Activated CD4-positive, alpha-beta T cell treated with anti-CD3 and anti-CD28 coated beads, Interleukin-2, Interleukin-6, amounts not matched to agents 100 ng/mL and 50 ng/mL, durations not matched to agents 16 hours and 8 hours (primary cell): ENCODE measurements around the gene MCTP2.

Experiments used
- DNase-seq: peaks from one replicate; pipeline ENCODE4 v3.0.0-alpha.2; 2020

Gene MCTP2

DNA sequence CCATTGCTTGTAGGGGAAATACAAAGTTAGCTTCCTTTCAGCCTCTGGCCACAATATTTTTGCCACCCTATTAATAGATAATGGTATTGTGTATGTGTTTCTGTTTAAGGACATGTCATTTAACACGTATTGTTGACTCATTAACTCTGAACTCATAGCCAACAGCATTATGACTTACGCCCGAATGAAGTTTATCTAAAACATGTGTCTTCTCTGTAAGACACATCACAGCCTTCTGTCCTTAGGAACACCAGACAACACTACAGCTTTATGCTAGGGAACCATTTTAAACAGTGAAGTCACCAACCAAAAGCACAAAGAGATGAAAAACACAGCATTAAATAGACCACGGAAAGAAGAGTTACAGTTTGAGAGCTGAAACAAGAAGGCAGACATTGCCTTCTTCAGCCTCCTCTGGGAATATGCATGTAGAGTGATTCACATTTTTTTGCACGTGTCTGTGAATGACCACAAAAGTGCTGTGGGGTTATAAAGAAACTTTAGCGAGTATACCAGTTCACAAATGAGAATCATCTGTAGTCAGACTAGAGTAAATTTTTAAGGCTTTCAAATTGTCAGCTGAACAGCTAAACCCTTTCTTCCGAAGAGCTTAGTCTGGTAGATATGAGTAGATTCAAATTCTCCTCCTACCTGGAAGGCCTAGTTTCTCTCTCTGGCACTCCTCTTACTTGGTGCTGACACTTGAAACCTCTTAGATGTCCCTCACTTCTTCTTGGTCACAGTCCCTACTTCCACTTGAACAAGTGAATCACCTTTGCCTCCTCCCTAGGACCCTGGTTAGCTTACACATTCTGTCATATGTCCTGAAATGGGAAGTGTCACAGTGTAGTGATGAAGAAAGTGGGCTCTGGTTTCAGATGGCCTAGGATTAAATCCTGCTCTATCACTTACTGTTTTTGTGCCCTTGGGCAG, 32.2 kb downstream of the MCTP2 start:
- DNase-seq: no peak

DNA sequence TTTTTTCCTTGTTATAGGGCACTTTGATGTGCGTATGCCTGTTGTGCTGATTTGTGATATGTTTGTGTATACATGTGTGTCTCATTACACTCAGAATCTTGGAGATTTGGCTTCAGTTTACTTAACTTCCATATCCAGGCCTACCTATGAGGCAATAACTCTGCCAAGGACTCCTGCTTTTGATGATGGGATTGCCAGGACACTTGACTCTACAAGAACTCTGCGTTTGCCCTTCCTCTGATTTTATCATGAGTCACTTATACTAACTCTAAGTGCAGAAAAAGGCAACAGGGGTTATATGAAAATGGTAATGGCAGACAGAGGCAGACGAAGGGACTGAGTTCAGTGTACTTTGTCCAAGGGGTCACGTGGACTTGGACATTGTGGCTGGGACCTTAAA, 33.6 kb downstream of the MCTP2 start:
- DNase-seq: no peak

DNA sequence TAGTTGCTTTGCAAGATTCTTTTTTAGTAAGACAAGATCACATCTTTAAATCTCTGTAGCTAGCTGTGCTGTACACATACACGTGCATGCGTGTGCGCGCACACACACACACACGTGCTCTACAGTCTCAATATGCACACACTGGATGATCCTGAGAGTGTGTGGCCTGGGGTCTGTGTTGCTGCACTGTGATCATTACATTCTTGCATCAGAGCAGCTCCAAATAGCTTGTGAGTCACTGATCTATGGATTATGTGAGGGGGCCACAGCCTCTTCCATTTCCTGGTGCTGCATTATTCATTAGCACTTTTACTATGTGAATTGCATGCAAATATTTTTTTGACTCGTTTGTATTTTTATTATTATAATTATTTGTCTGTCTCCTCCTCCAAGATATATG, 34.6 kb downstream of the MCTP2 start:
- no peak for DNase-seq

DNA sequence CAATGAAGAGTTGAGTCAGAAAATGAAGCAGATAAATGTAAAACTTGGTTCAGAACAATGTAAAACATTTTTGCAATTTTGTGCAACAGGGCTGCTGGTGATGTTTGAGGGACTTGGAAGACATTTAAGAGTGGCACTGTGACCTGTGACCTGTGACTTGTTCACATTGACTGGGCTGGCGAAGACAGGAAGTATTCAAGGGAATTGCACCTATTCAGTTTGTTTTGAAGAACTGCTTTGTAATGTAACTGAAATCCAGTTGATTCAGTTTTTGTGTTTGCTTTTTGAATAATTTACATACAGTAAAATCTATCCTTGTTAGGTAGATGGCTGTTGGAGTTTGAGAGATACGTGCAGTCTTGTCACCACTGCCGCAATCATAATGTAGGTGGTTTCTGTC, 35.4 kb downstream of the MCTP2 start:
- DNase-seq: no peak

DNA sequence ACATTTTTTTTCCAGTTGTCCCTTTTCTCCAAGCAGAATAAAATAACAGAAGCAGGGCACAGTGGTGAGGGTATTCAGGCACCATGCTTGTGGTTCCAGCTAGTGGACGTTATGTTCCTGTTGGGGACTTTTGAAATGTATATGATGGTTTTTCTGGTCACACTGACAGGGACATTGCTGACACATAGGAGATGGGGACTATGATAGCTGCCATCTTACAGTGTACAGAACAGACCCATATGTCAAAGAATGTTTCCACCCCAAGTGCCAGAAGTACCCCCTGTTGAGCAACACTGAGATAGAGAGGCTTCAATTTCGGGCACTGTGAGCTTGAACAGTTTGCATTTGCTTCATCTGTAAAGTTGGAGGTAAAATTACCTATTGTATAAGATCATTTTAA, 38.6 kb downstream of the MCTP2 start:
- no peak for DNase-seq

DNA sequence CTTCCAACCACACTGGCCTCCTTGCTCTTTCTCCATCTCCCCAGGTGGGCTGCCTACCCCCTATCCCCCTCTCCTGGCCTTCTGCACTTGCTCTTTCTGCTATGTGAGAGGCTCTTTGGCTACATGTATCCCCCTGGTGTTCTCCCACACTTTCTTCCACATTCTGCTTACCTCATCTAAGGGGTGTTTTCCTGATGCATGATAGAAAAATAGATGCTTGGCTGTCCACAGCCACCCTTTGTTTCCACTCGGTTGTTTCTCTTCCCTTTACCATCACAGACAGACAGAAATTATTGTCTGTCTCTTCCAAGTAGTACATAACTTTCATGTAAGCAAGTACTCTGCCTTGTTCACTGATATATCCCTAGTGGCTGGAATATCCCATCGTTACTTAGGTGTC, 39.2 kb downstream of the MCTP2 start:
- no peak for DNase-seq

DNA sequence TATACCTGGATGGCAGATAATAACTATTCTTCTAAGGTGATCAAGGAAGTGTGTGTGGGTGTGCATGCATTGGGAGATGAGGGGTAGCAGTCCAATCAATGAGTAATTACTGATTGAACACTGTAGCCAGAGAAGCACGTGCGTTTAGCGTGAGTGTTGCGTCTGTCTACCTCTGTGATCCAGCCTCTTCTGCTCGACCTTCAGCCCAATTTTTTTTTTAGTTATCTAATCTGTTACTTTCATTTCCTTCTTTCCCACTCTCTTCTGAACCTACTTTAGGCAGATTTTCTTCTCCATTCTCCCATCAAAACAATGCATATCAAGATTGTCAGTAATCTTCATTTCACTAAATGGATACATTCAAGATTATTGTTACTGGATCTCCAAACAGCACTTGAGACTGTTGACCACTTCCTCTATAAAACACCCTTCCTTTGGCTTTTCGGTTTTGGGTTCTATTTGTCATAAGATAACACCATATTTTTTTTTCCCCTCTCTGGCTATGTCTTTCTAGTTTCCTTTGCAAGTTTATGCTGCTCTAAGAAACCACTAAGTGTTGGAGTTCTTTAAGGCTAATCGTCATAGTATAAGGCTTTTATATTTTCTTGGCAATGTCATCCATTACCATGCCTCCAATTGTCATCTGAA, 41.0 kb downstream of the MCTP2 start:
- DNase-seq: peak; percentile 66

DNA sequence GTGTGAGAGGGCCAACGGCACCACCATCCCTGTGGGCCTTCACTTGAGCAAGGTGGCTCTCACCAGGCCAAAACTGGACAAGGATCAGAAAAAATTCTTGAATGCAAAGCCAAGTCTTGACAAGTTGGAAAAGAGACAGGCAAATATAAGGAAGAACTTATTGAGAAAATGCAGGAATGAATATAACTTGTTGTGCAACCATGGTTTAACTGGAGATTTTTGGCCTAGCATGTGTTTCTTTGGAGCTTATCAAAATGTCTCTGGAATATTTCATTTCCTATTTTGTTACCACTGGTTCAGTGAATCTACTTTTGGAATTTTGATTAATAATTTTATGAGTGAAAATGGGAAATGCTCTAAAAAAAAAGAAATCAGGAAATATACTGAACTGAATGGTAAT, 42.5 kb downstream of the MCTP2 start:
- DNase-seq: no peak

DNA sequence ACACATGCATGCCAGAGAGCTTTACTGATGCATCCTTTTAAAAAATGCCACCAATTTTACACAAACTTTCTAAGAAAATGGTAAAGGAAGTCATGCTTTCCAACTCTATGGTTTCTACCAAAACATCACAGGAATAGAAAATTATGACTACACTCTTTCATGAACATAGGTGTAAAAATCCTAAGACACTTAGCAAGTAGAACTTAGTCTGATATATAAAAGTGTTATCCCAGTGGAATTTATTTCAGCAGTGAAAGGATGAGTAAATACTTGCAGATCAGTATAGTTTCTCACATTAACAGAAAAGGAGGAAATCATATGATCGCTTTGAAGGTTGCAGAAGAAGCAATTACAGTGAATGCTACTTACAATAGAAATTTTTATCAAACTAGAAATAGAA, 43.4 kb downstream of the MCTP2 start:
- no peak for DNase-seq

DNA sequence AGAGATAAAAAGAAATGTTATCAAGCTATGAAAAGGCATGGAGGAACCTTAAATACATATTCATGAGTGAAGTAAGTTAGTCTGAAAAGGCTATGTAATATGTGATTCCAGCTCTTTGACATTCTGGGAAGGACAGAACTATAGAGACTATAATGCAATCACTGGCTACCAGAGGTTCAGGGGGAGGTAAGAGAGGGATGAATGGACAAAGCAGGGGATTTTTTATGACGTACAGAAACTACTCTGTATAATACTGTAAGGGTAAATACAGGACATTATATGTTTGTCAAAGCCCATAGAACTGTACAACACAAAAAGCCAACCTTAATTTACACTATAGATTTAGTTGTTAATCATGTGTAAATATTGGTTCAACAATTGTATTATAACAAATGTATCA, 46.1 kb downstream of the MCTP2 start:
- DNase-seq: no peak

DNA sequence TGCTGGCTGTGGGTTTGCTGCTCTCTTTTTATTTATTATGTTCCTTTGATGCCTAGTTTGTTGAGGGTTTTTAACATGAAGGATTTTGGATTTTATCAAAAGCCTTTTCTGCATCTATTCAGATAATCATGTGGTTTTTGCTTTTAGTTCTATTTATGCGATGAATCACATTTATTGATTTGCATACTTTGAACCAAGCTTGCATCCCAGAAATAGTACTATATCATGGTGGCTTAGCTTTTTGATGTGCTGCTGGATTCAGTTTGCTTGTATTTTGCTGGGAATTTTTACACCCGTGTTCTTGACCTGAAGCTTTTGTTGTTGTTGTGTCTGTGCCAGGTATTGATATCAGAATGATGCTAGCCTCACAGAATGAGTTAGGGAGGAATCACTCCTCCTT, 48.4 kb downstream of the MCTP2 start:
- DNase-seq: no peak

DNA sequence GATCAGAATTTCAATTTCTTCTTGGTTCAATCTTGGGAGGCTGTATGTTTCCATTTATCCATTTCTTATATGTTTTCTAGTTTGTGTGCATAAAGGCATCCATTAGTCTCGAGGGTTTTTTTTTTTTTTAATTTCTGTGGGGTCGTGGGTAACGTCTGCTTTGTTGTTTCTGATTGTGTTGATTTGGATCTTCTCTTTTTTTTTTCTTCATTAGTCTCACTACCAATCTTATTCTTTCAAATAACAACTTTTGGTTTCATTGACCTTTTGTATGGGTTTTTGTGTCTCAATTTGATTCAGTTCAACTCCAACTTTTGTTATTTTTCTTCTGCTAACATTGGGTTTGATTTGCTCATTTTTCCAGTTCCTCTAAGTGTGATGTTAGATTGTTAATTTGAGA, 48.9 kb downstream of the MCTP2 start:
- no peak for DNase-seq

DNA sequence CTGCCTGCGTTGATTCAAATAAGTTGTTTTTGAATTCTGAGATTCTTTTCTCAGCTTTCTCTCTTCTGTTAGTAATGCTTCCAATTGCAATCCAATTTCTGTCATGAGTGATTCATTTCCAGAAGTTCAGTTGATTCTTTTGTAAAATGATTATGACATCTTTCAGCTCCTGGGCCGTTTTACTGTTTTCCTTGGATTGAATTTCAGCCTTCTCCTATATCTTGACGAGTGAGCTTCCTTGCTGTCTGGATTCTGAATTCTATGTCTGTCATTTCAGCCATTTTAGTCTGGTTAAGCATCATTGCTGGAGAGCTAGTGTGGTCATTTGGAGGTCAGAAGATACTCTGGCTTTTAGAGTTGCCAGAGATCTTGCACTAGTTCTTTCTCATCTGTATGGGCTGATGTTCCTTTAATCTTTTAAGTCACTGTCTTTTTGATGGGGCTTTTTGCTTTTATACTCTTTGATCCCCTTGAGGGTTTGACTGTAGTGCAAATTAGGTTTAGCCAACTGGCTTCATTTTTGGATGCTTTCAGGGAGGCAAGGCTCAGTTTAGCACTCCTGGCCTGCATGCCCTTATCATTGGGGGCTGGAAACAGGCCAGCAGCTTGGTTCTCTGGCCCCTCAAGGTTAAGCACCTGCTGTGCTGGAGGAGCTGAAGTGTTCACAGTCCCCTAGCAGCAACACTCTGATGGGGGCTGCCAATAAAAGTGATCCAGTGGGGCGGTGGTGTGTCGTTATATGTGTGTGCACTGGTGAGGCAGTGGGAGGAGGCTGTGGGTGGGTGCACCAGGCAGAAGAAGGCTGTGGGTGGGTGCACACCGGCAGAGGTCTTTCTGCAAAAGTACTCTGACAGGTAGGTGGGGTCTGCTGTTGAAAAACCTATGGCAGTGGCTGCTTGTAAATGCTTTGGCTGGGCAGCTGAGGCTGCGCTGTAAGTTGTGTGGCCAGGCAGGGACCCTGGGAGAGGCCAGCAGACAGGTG, 51.2 kb downstream of the MCTP2 start:
- DNase-seq: no peak

DNA sequence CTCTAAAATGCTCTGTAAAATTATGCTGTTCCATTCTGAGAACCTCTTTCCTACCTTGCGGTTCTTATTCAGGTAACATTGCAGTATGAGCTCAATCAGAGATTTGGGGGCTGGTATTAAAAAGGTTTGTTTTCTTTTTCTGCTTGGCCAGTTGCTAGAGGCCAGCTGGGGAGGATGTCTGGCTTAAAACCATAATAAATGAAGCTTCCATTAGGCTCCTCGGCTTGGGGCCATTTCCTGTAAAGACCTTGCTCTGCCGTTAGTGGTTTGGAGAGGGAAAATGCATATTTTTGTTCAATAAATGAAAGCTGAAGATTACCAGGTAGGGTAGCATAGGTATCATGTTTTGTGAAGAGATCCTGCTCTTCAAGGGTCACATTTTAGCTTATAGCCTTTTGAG, 55.2 kb downstream of the MCTP2 start:
- DNase-seq: no peak

DNA sequence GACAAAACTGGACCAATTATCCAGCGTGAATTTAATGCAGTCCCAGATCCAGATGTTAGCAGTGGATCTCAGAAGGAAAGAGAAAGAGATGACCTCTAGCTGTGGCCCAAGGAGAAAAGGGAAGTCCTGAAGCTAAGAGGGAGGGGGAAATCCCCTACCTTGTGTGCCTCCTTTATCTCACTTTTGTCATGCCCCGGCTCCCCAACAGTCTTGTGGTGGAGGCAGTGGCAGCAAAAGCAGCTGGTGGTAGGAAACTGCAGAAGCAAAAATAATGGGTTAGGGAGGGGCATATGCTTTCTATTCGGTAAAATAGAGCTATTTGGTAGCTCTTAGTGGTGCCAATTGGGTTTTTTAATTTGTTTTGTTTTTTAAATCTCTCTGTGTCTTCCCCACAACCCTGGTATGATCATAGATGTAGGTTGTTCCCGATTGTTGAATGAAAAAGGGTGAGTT, 56.5 kb downstream of the MCTP2 start:
- DNase-seq: peak; percentile 76

DNA sequence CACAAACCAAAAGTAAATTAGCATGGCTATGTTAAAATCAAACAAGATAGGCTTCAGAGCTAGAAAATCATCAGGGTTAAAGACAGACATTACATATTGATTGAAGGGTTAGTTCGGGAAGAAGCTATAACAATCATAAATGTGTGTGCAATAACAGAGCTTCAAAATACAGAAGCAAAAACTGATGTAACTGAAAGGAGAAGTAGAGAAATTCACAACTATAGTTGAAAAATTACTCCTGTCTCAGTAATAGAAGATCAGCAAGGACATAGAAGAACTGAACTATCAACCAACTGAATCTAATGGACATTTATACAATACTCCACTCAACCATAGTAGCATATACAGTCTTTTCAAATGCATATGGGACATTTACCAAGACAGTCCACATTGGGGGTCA, 59.4 kb downstream of the MCTP2 start:
- no peak for DNase-seq

DNA sequence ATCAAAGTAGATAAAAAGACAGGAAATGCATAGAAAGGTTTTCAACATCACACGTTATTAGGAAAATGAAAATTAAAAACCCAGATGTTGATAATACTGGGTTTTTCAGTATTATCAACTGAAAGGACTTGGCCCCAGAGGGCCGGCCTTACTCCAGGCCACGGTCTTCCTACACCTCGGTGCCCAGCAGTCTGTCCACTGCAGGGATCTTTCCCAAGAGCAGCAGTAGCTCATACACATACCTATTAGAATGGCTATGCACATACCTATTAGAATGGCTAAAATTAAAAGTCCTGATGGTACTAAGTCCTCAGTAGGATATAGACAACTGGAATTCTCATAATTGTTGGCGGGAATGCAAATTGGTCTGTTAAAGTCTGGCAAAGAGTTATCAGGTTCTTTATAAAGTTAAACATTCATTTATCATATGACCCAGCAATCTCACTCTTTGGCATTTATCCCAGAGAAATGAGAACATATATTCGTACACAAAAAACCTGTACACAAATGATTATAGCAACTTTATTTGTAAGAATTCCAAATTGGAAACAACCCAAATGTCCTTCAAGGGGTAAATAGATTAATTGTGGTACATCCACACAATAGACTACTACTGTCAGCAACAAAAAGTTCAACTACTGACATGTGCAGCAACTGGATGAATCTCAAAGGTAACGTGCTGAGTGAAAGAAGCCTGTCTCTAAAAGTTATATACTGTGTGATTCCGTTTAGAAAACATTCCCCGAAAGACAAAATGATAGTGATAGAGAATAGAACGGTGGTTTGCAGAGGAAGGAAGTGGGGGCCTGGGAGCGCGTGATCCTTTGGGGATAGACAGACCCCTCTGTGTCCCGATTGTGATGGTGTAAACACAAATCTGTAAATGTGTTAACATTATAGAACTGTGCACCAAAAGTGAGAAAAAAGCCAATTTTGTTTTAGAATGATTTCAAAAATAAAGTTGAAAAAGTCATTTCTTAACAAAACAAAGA, 62.3 kb downstream of the MCTP2 start:
- no peak for DNase-seq

DNA sequence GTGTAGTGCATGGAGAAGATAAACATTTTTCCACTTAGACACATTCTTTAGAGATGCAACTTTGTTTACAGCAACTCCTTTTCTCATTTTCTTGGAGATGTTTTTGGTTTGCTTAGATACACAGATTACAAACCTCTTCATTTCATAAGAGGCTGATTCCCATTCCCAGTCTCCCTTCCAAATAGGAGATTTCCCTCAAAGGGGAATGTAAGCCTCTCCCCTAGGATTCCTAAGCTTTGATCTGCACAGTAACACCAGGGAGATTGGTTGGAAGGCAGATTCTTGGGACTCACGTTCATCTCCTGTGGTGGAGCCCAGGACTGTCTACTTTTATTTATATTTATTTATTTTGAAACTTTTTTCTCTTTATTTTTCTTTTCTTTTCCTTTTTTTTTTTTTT, 63.2 kb downstream of the MCTP2 start:
- no peak for DNase-seq

DNA sequence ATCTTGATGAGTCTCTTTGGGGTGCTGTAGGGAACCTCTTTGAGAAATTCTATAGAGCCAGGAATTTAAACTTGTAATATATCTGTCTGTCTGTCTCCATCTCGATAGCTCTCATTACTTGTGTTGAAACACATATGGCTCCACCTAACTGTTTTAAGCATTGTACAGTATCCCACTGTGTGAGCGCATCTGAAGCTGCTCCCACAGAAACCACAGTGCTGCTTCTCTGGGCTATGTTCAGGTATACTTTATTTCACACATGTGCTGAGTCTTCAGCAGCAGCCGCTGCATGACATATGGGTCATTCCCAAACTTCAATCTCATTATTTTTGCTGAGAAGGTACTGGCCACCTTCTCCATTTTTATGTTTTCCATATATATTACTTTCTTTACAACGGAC, 63.9 kb downstream of the MCTP2 start:
- DNase-seq: no peak

DNA sequence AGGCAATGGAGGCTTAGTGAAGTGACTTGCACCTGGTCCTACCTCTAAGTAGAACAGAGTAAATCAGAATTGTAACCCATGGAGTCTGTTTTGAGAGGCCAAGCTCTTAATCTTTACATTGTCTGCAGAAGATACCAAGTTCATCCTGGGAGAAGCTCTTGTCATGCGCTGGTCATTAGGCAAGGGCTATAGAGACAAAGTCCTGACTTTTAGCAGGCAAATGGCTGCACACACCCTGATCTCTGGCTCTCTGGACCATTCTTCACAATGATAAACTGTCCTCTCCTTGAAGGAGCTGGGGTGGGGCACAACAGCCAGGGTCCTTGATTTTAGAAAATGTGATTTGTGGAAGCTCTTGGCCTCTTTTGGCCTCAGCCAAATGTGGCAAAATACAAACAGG, 65.4 kb downstream of the MCTP2 start:
- no peak for DNase-seq

DNA sequence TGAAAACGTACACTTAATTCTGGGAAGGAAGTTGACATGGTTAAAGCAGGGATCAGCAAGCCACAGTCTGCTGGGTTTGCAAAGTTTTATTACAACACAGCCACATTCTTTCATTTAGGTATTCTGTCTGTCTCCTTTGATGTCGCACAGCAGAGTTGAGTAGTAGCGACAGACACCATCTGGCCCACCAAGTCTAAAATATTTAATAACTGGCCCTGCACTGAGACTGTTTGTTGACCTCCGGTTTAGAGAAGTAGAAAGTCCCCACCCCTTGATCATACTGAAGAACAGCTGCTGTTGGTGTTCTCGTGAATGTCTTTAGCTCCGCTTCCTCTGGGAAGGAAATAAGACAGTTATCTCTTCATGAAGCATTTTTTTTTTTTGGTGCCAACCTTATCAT, 66.2 kb downstream of the MCTP2 start:
- peak; percentile 24 for DNase-seq

DNA sequence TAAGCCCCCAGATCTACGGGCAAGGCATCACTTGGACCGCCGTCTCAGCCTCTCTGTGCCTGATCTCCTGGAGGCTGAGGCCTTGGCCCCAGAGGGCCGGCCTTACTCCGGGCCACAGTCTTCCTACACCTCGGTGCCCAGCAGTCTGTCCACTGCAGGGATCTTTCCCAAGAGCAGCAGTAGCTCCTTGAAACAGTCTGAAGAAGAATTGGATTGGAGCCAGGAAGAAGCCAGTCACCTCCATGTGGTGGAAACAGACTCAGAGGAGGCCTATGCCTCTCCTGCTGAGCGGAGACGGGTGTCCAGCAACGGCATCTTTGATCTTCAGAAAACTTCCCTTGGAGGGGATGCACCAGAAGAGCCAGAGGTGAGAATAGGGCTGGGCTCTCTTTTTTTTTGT, 67.0 kb downstream of the MCTP2 start:
- DNase-seq: no peak
